AG08396 (cell line): ENCODE data around the gene GBP6.
"Not testable (repeated sequence)": the region's sequence is repeated elsewhere in the genome, so short reads cannot be mapped to it uniquely, and the experiment has no call there.

ENCODE experiments used
- DNase-seq: peaks from one replicate; pipeline ENCODE4 v3.0.0; 2012; ENCODE audit warnings: low spot score, mixed read lengths

The GBP6 gene

GRCh38 chr1:89363638-89364536 is at the start of gene GBP6:
GBP6 (plus strand) TSS chr1:89364059; CDS start chr1:89368552, 4,493 bp downstream.
- no peak for DNase-seq

- DNase-seq = no peak
Observed at GRCh38 chr1:89322402-89322801, 41.5 kb upstream of the GBP6 start.

GRCh38 chr1:89331890-89332289 is 32.0 kb upstream of the GBP6 start:
- DNase-seq = no peak

GRCh38 chr1:89332461-89332860 is 31.4 kb upstream of the GBP6 start:
- no peak for DNase-seq

GRCh38 chr1:89335486-89335885 is 28.4 kb upstream of the GBP6 start:
- DNase-seq = no peak

- no peak for DNase-seq
Observed at GRCh38 chr1:89337903-89338302, 26.0 kb upstream of the GBP6 start.

- DNase-seq = no peak
Observed at GRCh38 chr1:89339039-89339438, 24.8 kb upstream of the GBP6 start.

GRCh38 chr1:89345479-89345878 is 18.4 kb upstream of the GBP6 start:
- DNase-seq = not testable (repeated sequence)

- no peak for DNase-seq
Observed at GRCh38 chr1:89347296-89347695, 16.6 kb upstream of the GBP6 start.

- DNase-seq = no peak
Observed at GRCh38 chr1:89350298-89350697, 13.6 kb upstream of the GBP6 start.

GRCh38 chr1:89351597-89352311 is 12.1 kb upstream of the GBP6 start:
- no peak for DNase-seq

GRCh38 chr1:89352421-89352820 is 11.4 kb upstream of the GBP6 start:
- no peak for DNase-seq

GRCh38 chr1:89354205-89354604 is 9.7 kb upstream of the GBP6 start:
- DNase-seq = no peak

- no peak for DNase-seq
Observed at GRCh38 chr1:89355056-89355455, 8.8 kb upstream of the GBP6 start.

GRCh38 chr1:89356658-89357400 is 7.0 kb upstream of the GBP6 start:
- DNase-seq = peak; percentile 39

GRCh38 chr1:89358287-89358893 is 5.5 kb upstream of the GBP6 start:
- peak; percentile 64 for DNase-seq

- no peak for DNase-seq
Observed at GRCh38 chr1:89360716-89361115, 3.1 kb upstream of the GBP6 start.

GRCh38 chr1:89361681-89362080 is 2.2 kb upstream of the GBP6 start:
- no peak for DNase-seq

- no peak for DNase-seq
Observed at GRCh38 chr1:89363196-89363595, 663 bp upstream of the GBP6 start.

GRCh38 chr1:89364954-89365550 is 1.2 kb downstream of the GBP6 start:
- DNase-seq = no peak

GRCh38 chr1:89367221-89367620 is 3.4 kb downstream of the GBP6 start:
- no peak for DNase-seq

- no peak for DNase-seq
Observed at GRCh38 chr1:89369331-89369730, 5.5 kb downstream of the GBP6 start.
